Suprapubic skin (tissue), 4 donors: Measurements from ENCODE around the gene TAS1R3.

Source experiments
- POLR2A ChIP-seq, 2 donors: fragments of 450-650 bp; IDR thresholded peaks; one replicate each; pipeline ENCODE4 v1.6.1; 2017; ENCODE audit warnings: antibody characterized with exemption in 2 of 2, mild to moderate bottlenecking in 2 of 2, moderate library complexity in 2 of 2
- POLR2AphosphoS5 ChIP-seq, 3 donors: sonication (generic); formaldehyde crosslinking; IDR thresholded peaks; one replicate each; pipeline ENCODE4 v1.6.1; 2017; ENCODE audit warnings: antibody characterized with exemption in 3 of 3

GRCh38 chr1:1300352-1300739 is 30.7 kb upstream of the TAS1R3 start:
- TF ChIP-seq POLR2A (IDR thresholded peaks at IDR 0.05) (no peak), POLR2AphosphoS5 (IDR thresholded peaks at IDR 0.05) (no peak)
